ENCODE data around the gene MBOAT2.
"Not testable (repeated sequence)": the region's sequence is repeated elsewhere in the genome, so short reads cannot be mapped to it uniquely, and the experiment has no call there.

Gene MBOAT2

DNA sequence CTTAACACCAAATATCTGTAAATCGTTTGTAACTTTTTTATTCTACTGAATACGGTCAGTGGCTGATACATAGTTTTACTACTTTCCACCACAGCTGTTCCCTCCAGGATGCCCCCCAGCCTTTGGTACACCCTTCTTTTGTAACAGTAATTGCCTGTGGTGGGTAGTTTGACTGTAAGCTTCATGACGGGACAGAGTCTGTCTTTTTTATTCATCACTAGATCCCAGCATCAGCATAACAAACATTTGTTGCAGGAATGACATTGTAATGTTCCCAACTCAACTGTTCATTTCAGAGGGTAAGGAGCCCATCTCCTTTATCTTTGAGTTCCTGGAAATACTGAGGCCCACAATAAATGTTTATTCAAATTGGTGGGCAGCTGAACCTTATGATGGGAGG lies 67.5 kb downstream of the MBOAT2 start:
- DNase-seq (ENCODE audit: extremely low spot score): no peak
- ChIA-PET POLR2A (no interaction called here), CTCF (interaction anchor here (1.2 to 1.4 kb wide), 2 partner anchors 10 to 30 kb away, joined by 3 read pairs; no protein-coding TSS in a partner anchor)
- TF ChIP-seq, protein P1, sequence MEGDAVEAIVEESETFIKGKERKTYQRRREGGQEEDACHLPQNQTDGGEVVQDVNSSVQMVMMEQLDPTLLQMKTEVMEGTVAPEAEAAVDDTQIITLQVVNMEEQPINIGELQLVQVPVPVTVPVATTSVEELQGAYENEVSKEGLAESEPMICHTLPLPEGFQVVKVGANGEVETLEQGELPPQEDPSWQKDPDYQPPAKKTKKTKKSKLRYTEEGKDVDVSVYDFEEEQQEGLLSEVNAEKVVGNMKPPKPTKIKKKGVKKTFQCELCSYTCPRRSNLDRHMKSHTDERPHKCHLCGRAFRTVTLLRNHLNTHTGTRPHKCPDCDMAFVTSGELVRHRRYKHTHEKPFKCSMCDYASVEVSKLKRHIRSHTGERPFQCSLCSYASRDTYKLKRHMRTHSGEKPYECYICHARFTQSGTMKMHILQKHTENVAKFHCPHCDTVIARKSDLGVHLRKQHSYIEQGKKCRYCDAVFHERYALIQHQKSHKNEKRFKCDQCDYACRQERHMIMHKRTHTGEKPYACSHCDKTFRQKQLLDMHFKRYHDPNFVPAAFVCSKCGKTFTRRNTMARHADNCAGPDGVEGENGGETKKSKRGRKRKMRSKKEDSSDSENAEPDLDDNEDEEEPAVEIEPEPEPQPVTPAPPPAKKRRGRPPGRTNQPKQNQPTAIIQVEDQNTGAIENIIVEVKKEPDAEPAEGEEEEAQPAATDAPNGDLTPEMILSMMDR (IDR thresholded peaks at IDR 0.05; ENCODE audit: control extremely low read depth, extremely low read depth, low read depth, missing control alignments): no peak

DNA sequence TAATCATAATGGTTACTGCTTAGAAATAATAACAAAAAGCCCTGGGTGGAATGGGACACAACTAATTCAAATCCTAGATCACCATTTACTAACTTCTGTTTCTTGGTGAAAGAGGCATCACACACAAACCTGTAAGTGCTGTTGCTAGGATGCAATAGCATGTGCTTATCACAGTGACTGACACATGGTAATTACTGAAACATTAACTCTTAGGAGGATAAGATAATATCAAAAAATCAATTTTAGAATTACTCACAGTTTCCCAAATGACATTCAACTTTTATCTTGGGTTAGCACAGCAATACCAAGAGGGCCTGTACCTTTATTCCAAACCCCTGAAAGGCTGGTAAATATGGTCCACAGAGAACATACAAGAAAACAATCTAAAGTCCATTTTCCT lies 69.1 kb downstream of the MBOAT2 start:
- TF ChIP-seq, protein P1 (IDR thresholded peaks at IDR 0.05; ENCODE audit: control extremely low read depth, extremely low read depth, low read depth, missing control alignments): no peak
- ChIA-PET POLR2A (no interaction called here), CTCF (no interaction called here)
- no peak for DNase-seq (ENCODE audit: extremely low spot score)

DNA sequence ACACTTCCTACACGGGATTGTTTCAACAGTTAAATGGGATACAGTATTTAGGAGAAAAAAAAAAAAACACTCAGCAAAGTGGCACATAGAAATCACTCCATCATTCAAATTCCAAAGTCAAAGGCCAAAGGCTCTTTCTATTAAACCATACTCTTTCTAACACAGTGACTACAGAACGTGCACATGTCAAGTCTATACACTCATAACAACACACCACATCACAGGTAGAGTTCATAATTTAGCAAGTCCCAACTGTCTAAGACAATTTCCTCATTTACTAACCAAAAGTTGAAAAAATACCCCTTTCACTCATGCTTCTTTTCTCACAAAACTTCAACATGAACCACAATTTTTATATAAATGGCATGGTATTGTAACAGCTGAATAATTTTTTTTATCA lies 70.8 kb downstream of the MBOAT2 start:
- POLR2A ChIA-PET: no interaction called here
- CTCF ChIA-PET: no interaction called here
- TF ChIP-seq, protein P1 (IDR thresholded peaks at IDR 0.05; ENCODE audit: control extremely low read depth, extremely low read depth, low read depth, missing control alignments): no peak
- no peak for DNase-seq (ENCODE audit: extremely low spot score)

DNA sequence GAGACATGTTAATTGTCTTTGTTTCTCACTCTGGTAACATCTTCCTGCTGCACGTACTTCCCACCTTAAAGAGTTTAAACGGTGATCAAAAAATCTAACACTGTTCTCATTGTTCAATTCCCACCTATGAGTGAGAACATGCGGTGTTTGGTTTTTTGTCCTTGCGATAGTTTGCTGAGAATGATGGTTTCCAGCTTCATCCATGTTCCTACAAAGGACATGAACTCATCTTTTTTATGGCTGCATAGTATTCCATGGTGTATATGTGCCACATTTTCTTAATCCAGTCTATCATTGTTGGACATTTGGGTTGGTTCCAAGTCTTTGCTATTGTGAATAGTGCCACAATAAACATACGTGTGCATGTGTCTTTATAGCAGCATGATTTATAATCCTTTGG lies 73.3 kb downstream of the MBOAT2 start:
- CTCF ChIA-PET; DNase-seq (ENCODE audit: extremely low spot score); POLR2A ChIA-PET: not testable (repeated sequence)

DNA sequence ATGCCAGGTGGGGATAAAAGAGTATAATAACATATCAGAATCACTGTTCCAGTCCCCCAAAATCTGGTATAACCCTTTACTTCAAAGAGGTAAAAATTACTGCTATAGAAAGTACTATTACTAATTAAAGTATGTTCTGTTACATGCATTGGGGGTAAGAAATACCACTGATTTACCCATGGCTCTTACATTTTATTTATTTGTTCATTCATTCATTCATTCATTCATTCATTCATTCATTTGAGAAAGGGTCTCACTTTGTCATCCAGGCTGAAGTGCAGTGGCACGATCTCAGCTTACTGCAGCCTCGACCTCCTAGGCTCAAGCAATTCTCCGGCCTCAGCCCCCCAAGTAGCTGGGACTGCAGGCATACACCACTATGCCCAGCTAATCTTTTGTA lies 74.4 kb downstream of the MBOAT2 start:
- no peak for DNase-seq (ENCODE audit: extremely low spot score)
- TF ChIP-seq, protein P1 (IDR thresholded peaks at IDR 0.05; ENCODE audit: control extremely low read depth, extremely low read depth, low read depth, missing control alignments): no peak
- POLR2A ChIA-PET: no interaction called here
- CTCF ChIA-PET: interaction anchor here (1.1 kb wide), 1 partner anchor 8 kb away, joined by 3 read pairs; no protein-coding TSS in a partner anchor

DNA sequence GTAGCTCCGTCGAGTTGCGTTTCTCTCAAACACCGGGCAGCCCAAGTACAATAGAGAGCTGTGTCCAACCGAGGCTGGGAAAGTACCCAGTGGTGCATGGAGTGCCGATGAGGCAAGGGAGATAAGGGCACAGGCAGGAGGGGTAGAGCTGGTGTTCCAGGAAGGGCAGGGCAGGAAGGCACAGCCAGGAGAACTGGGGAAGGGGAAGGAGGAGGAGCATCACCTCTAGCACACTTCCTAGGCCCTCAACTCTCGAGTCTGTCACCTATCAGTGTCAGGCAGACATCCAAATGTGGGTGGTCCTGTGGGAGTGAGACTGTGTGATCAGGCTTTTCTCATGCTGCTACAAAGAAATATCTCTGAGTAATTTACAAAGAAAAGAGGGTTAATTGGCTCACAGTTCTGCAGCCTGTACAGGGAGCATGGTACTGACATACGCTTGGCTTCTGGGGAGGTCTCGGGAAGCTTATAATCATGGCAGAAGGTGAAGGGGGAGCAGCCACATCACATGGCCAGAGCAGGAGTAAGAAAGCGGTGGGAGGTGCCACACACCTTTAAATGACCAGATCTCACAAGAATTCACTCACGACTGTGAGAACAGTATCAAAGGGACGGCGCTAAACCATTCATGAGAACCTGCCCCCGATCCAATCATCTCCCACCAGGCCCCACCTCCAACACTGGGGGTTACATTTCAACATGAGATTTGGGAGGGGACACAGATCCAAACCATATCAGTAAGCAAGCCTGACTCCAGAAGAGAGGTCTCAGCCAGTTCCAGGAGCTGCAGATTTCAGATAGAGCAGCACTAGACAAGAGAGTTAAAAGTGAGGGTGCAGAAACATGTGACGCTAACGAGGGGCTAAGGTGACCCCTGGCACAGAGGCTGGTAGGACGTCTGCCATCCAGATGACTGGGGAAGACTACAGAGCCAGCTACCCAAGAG lies 75.7 kb downstream of the MBOAT2 start:
- POLR2A ChIA-PET: no interaction called here
- CTCF ChIA-PET: interaction anchor here (1.1 kb wide), 1 partner anchor 38 kb away, joined by 3 read pairs; no protein-coding TSS in a partner anchor
- no peak for DNase-seq (ENCODE audit: extremely low spot score)
- TF ChIP-seq, protein P1 (IDR thresholded peaks at IDR 0.05; ENCODE audit: control extremely low read depth, extremely low read depth, low read depth, missing control alignments): no peak

DNA sequence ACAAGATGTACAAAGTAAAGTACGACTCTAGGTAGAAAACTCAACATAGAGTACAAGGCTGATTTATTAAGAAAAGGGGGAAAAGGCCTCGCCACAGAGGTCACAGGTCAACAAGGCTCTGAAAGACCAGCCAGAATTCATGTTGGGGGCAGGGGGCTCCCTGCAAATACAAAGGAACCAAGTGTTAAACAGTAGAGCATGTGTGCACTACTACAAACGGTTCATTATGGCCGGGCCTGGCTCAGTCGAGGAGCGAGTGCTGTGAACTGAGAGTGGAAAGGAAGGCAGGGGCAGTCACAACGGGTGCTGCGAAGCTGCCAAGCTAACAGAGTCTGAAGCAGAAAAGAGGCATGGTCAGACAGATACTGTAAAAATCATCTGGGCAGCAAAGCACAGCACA lies 77.1 kb downstream of the MBOAT2 start:
- ChIA-PET CTCF (no interaction called here), POLR2A (no interaction called here)
- TF ChIP-seq, protein P1 (IDR thresholded peaks at IDR 0.05; ENCODE audit: control extremely low read depth, extremely low read depth, low read depth, missing control alignments): no peak
- DNase-seq (ENCODE audit: extremely low spot score): no peak

Data from GM10248 (cell line).